H9 (cell line): Measurements from ENCODE around the gene HAUS8. TPM values are rescaled to one million over a fixed set of nuclear protein-coding genes. Genes with fewer than 3 reads are reported as not detected.

Source experiments
- DNase-seq: peaks from one replicate; pipeline ENCODE4 v3.0.0-alpha.2; 2017
- H2AFZ ChIP-seq: one replicate; pipeline ENCODE4 v1.6.1; 2013; ENCODE audit warnings: mild to moderate bottlenecking, low read length, control low read depth, moderate library complexity
- H2AK5ac ChIP-seq: 2 replicates; pipeline ENCODE4 v1.6.1; 2013; ENCODE audit warnings: low read length, control low read depth, mixed read lengths; ENCODE audit not compliant: insufficient read length
- H2BK120ac ChIP-seq: one replicate; pipeline ENCODE4 v1.6.1; 2013; ENCODE audit warnings: low read depth, mild to moderate bottlenecking, low read length, control low read depth, inconsistent platforms; ENCODE audit not compliant: poor library complexity, severe bottlenecking
- H2BK12ac ChIP-seq: 2 replicates; pipeline ENCODE4 v1.6.1; 2013; ENCODE audit warnings: low read length, control low read depth, mixed read lengths, low read depth; ENCODE audit not compliant: insufficient read length
- H2BK15ac ChIP-seq: 2 replicates; pipeline ENCODE4 v1.6.1; 2013; ENCODE audit warnings: low read depth, low read length, control low read depth
- H2BK20ac ChIP-seq: one replicate; pipeline ENCODE4 v1.6.1; 2013; ENCODE audit warnings: low read depth, mild to moderate bottlenecking, low read length, control low read depth, inconsistent platforms; ENCODE audit not compliant: poor library complexity, severe bottlenecking
- H2BK5ac ChIP-seq: 2 replicates; pipeline ENCODE4 v1.6.1; 2013; ENCODE audit warnings: low read length, control low read depth, mixed read lengths; ENCODE audit not compliant: insufficient read length
- H3K14ac ChIP-seq: 2 replicates; pipeline ENCODE4 v1.6.1; 2013; ENCODE audit warnings: low read length, control low read depth; ENCODE audit not compliant: insufficient read depth
- H3K18ac ChIP-seq: 2 replicates; pipeline ENCODE4 v1.6.1; 2013; ENCODE audit warnings: low read depth, mild to moderate bottlenecking, mixed read lengths, low read length, control low read depth; ENCODE audit not compliant: insufficient read length
- H3K23ac ChIP-seq: 2 replicates; pipeline ENCODE4 v1.6.1; 2013; ENCODE audit warnings: low read length, control low read depth, mixed read lengths, low read depth; ENCODE audit not compliant: insufficient read length
- H3K23me2 ChIP-seq: 2 replicates; pipeline ENCODE4 v1.6.1; 2013; ENCODE audit warnings: low read depth, mild to moderate bottlenecking, mixed read lengths, low read length, control low read depth; ENCODE audit not compliant: insufficient read length, poor library complexity, severe bottlenecking
- H3K27ac ChIP-seq: 2 replicates; pipeline ENCODE4 v1.5.1; 2013; ENCODE audit warnings: low read length, control low read depth, mixed read lengths, low read depth; ENCODE audit not compliant: insufficient read length
- H3K27me3 ChIP-seq: 2 replicates; pipeline ENCODE4 v1.6.1; 2013; ENCODE audit warnings: low read length, control low read depth, inconsistent platforms; ENCODE audit not compliant: insufficient read depth
- H3K4ac ChIP-seq: 2 replicates; pipeline ENCODE4 v1.6.1; 2013; ENCODE audit warnings: low read depth, mild to moderate bottlenecking, control low read depth, inconsistent platforms, low read length, moderate library complexity
- H3K4me1 ChIP-seq: 2 replicates; pipeline ENCODE4 v1.6.1; 2013; ENCODE audit warnings: low read length, control low read depth, inconsistent platforms; ENCODE audit not compliant: insufficient read depth
- H3K4me2 ChIP-seq: 2 replicates; pipeline ENCODE4 v1.6.1; 2013; ENCODE audit warnings: low read length, control low read depth, mixed read lengths; ENCODE audit not compliant: insufficient read length, insufficient read depth
- H3K56ac ChIP-seq: 2 replicates; pipeline ENCODE4 v1.6.1; 2013; ENCODE audit warnings: low read depth, mild to moderate bottlenecking, mixed read lengths, low read length, control low read depth; ENCODE audit not compliant: insufficient read length
- H3K79me1 ChIP-seq: 2 replicates; pipeline ENCODE4 v1.6.1; 2013; ENCODE audit warnings: low read depth, mild to moderate bottlenecking, moderate library complexity, low read length, control low read depth, inconsistent platforms; ENCODE audit not compliant: insufficient read depth, poor library complexity, severe bottlenecking
- H3K79me2 ChIP-seq: 2 replicates; pipeline ENCODE4 v1.6.1; 2013; ENCODE audit warnings: low read length, control low read depth, inconsistent platforms; ENCODE audit not compliant: insufficient read depth
- H3K9ac ChIP-seq: 2 replicates; pipeline ENCODE4 v1.6.1; 2013; ENCODE audit warnings: low read length, control low read depth, mixed read lengths; ENCODE audit not compliant: insufficient read length; ENCODE audit errors: extremely low read depth
- H3K9me3 ChIP-seq: one replicate; pipeline ENCODE4 v1.6.1; 2013; ENCODE audit warnings: low read depth, low read length, inconsistent platforms; ENCODE audit not compliant: control insufficient read depth
- H3T11ph ChIP-seq: one replicate; pipeline ENCODE4 v1.6.1; 2013; ENCODE audit warnings: mild to moderate bottlenecking, low read length, control low read depth, inconsistent platforms
- H4K20me1 ChIP-seq: one replicate; pipeline ENCODE4 v1.6.1; 2013; ENCODE audit not compliant: control insufficient read depth, insufficient read length, insufficient read depth
- H4K5ac ChIP-seq: 2 replicates; pipeline ENCODE4 v1.6.1; 2013; ENCODE audit warnings: low read depth, mild to moderate bottlenecking, mixed read lengths, low read length, control low read depth; ENCODE audit not compliant: insufficient read length
- H4K8ac ChIP-seq: replicated peaks from 2 replicates; pipeline ENCODE4 v1.6.1; 2013; ENCODE audit warnings: low read length, control low read depth, mixed read lengths, low read depth; ENCODE audit not compliant: insufficient read length
- H4K91ac ChIP-seq: 2 replicates; pipeline ENCODE4 v1.6.1; 2013; ENCODE audit warnings: low read depth, mild to moderate bottlenecking, moderate library complexity, mixed read lengths, low read length, control low read depth; ENCODE audit not compliant: insufficient read length
- H3K27ac Mint-ChIP-seq, 3 experiments: 2 replicates in 2 of 3; 3 replicates in 1 of 3; pipeline ENCODE4 v1.8.0; 2020 to 2021; ENCODE audit warnings: mixed read lengths in 3 of 3, mild to moderate bottlenecking in 1 of 3, moderate library complexity in 1 of 3
- H3K27me3 Mint-ChIP-seq: 2 replicates; pipeline ENCODE4 v1.8.0; 2021; ENCODE audit warnings: low read depth, mild to moderate bottlenecking, moderate library complexity, mixed read lengths
- H3K36me3 Mint-ChIP-seq, 3 experiments: 2 replicates in 2 of 3; 3 replicates in 1 of 3; pipeline ENCODE4 v1.8.0; 2020 to 2021; ENCODE audit warnings: low read depth in 3 of 3, mixed read lengths in 3 of 3; ENCODE audit not compliant: insufficient read depth in 1 of 3
- H3K4me1 Mint-ChIP-seq, 2 experiments: 2 replicates each; pipeline ENCODE4 v1.8.0; 2020; ENCODE audit warnings: mixed read lengths in 2 of 2
- H3K4me3 Mint-ChIP-seq, 2 experiments: 2 replicates in 1 of 2; 3 replicates in 1 of 2; pipeline ENCODE4 v1.8.0; 2020 to 2021; ENCODE audit warnings: mild to moderate bottlenecking in 2 of 2, mixed read lengths in 2 of 2, moderate library complexity in 1 of 2
- H3K9me3 Mint-ChIP-seq, 2 experiments: 2 replicates in 1 of 2; 3 replicates in 1 of 2; pipeline ENCODE4 v1.8.0; 2020; ENCODE audit warnings: mild to moderate bottlenecking in 2 of 2, mixed read lengths in 2 of 2, moderate library complexity in 1 of 2
- WGBS: extraction: QIAGEN DNeasy Blood & Tissue Kit; methylation state at CpG from one replicate; pipeline ENCODE4 v1.1.7; 2013; ENCODE audit warnings: missing lambda C conversion rate, low lambda C conversion rate, mixed read lengths; ENCODE audit not compliant: insufficient read length; ENCODE audit errors: extremely low coverage; 5-methylcytosine and 5-hydroxymethylcytosine counted together
- total RNA-seq: library from RNA; stranded (reverse); gene quantifications from 2 replicates; pipeline ENCODE4 v1.2.1, GENCODE V29; 2021
- TF ChIP-seq, protein P1 (sequence below): fragments of 200-600 bp; sonication (generic); conservative IDR thresholded peaks from 3 replicates; pipeline ENCODE4 v1.8.0; 2021; ENCODE audit warnings: antibody characterized with exemption, mild to moderate bottlenecking

The HAUS8 gene
- total RNA-seq, 1 experiment from 2014 or later: 27.8 TPM

DNA sequence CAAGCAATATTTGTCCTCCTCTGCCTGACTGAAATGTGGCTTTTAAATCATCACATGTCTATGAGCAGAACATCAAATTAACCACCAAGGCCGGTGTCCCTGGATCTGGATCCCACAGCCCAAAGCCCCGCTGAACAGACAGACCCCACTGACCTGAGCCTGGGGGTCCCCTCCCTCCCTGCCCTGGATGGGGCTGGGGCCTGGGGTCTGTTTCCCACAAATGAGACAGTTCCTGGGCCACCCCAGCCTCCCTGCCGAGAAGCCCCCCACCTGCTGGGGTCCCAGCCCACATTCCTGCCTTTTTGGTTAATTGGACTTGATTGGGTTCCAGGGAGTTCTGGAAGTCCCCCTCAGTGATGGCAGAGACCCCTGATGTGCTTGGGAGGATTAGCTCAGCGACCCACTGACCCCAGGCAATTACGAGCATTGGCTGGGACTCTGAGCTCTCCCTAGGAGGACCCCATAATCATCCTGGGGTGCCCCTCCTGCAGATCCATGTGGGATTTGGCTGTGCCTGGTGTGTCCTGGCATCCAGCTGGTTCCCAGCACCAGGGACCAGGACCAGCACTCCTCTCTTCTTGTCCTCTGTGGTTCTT, 29.2 kb downstream of the HAUS8 start:
- H3K79me2 ChIP-seq: no peaks in the 10 kb centered on the region
- H2BK5ac ChIP-seq: no peak overlapping the region
- no peak overlapping the region for H2BK120ac ChIP-seq
- H3T11ph ChIP-seq: no peak overlapping the region
- WGBS: no CpG with 5 or more reads among the region's 5 CpGs
- no peaks in the 10 kb centered on the region for H3K27me3 Mint-ChIP-seq
- no peak overlapping the region for H3K4ac ChIP-seq
- no peaks in the 10 kb centered on the region for H3K23me2 ChIP-seq
- no peaks in the 10 kb centered on the region for H3K9me3 Mint-ChIP-seq
- no peak overlapping the region for H2BK20ac ChIP-seq
- H3K27ac ChIP-seq: no peak overlapping the region
- no peak for DNase-seq
- no peaks in the 10 kb centered on the region for H4K20me1 ChIP-seq
- H4K91ac ChIP-seq: no peak overlapping the region
- H3K79me1 ChIP-seq: no peaks in the 10 kb centered on the region
- H3K14ac ChIP-seq: no peak overlapping the region
- peaks cover 3 to 21% of the 10 kb centered on the region in 2 experiments; a peak in 3 of 4 replicates for H3K4me1 Mint-ChIP-seq
- H3K4me3 Mint-ChIP-seq: no peak overlapping the region
- H3K56ac ChIP-seq: no peak overlapping the region
- H3K4me2 ChIP-seq: no peak overlapping the region
- H2BK12ac ChIP-seq: no peak overlapping the region
- H3K18ac ChIP-seq: no peak overlapping the region
- H3K36me3 Mint-ChIP-seq: peaks cover 9 to 30% (median 10%) of the 10 kb centered on the region in 3 experiments
- TF ChIP-seq, protein P1, sequence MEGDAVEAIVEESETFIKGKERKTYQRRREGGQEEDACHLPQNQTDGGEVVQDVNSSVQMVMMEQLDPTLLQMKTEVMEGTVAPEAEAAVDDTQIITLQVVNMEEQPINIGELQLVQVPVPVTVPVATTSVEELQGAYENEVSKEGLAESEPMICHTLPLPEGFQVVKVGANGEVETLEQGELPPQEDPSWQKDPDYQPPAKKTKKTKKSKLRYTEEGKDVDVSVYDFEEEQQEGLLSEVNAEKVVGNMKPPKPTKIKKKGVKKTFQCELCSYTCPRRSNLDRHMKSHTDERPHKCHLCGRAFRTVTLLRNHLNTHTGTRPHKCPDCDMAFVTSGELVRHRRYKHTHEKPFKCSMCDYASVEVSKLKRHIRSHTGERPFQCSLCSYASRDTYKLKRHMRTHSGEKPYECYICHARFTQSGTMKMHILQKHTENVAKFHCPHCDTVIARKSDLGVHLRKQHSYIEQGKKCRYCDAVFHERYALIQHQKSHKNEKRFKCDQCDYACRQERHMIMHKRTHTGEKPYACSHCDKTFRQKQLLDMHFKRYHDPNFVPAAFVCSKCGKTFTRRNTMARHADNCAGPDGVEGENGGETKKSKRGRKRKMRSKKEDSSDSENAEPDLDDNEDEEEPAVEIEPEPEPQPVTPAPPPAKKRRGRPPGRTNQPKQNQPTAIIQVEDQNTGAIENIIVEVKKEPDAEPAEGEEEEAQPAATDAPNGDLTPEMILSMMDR: no peak
- H3K27ac Mint-ChIP-seq: peak overlapping the region in 1 of 3 experiments; percentile 33; a peak in 2 of 7 replicates
- no peak overlapping the region for H2BK15ac ChIP-seq
- no peak overlapping the region for H2AFZ ChIP-seq
- no peaks in the 10 kb centered on the region for H3K9me3 ChIP-seq
- no peak overlapping the region for H3K9ac ChIP-seq
- no peaks in the 10 kb centered on the region for H3K4me1 ChIP-seq
- H4K8ac ChIP-seq: no peak overlapping the region
- no peak overlapping the region for H2AK5ac ChIP-seq
- no peak overlapping the region for H3K23ac ChIP-seq
- no peak overlapping the region for H4K5ac ChIP-seq
- no peaks in the 10 kb centered on the region for H3K27me3 ChIP-seq
